NOMO-1 treated with DMSO at 0.1 percent for 48 hours (cell line): ENCODE measurements around the gene NME5.
A peak's percentile ranks its signal among the peaks of the same experiment; 100 is the strongest.

Experiments used
- DNase-seq: peaks from one replicate; lab custom pipeline; 2025; ENCODE audit not compliant: unreplicated experiment; lab: John Stamatoyannopoulos, UW

The NME5 gene

GRCh38 chr5:138139781-138140090 is 508 bp upstream of the NME5 start:
- peak; percentile 60 for DNase-seq

DNA sequence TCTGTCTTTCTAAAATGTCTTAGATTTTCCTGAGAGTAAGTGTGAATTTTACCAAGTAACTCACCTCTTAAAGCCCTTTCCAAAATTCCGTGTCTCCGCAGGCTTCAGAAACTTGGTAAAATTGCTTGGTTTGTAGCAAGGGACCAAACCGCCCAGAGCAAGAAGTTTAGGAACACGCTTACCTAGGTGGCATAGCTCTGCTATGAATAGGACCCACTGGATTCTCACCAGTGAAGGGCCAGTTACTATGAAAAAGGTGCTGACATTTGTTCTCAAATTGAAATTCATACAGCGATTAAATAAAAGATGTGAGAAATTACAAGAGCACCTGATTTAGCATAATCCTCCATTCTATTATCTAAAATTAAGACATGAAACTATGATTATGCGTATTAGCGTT is 6.7 kb downstream of the NME5 start:
- no peak for DNase-seq

DNA sequence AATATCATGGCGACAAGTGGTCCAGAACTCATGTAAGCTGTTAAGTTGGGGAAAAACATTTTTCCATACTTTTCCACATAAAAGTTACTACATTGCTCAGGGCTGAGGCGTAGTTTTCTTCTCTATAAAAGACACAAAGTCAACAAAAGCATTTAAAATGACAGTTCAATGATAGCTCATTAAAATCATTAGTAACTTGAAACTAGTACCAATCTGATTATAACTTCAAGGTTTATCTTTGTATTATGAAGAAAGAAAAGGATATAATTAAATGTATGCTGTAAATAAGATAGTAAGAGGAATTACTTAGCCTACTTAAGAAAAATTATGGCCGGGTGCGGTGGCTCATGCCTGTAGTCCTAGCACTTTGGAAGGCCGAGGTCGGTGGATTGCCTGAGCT is 9.9 kb downstream of the NME5 start:
- no peak for DNase-seq

DNA sequence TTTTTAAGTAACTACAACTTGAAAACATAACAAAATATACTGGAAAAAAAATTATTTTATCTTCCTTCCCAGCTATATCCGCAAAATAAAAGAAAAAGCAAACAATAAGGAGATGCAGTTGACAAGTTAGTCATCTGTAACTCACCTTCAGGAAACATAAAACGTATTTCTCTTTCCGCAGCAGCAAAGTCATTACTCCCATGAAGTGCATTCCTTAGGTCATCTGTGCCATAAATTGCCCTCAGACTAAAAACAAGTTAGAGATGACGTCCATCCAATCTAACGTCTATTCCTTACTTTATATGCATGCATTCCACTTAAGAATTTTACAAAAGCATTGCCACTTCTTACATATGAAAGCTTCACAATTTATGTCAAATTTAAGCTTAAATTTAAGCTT is 10.9 kb downstream of the NME5 start:
- no peak for DNase-seq

GRCh38 chr5:138115254-138115653 is 24.0 kb downstream of the NME5 start:
- DNase-seq = no peak

GRCh38 chr5:138111937-138112336 is 27.3 kb downstream of the NME5 start:
- no peak for DNase-seq

GRCh38 chr5:138111181-138111580 is 28.0 kb downstream of the NME5 start:
- no peak for DNase-seq

GRCh38 chr5:138110266-138110963 is 28.8 kb downstream of the NME5 start:
- DNase-seq = no peak

GRCh38 chr5:138109463-138110265 is 29.6 kb downstream of the NME5 start:
- no peak for DNase-seq

DNA sequence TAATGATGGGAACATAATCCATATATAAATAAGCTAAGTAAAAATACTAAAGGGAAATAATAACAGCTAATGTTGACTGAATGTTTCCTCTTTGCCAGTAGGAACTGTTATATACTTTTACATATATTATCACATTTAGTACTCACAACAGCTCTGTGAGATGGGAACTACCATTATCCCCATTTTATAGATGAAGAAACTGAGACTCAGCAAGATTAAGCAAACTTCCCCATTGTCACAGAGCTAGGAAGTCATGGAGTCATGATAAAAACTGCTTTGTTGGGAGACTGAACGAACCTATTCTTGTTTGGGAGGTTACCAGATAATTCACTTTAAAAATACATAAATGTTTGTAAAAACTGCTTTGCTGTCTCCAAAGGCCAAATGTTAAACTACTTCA is 32.0 kb downstream of the NME5 start:
- no peak for DNase-seq

- no peak for DNase-seq
These were observed 33.5 kb downstream of the NME5 start for GRCh38 chr5:138105709-138106108.

GRCh38 chr5:138103319-138103637 is 36.0 kb downstream of the NME5 start:
- DNase-seq = no peak

DNA sequence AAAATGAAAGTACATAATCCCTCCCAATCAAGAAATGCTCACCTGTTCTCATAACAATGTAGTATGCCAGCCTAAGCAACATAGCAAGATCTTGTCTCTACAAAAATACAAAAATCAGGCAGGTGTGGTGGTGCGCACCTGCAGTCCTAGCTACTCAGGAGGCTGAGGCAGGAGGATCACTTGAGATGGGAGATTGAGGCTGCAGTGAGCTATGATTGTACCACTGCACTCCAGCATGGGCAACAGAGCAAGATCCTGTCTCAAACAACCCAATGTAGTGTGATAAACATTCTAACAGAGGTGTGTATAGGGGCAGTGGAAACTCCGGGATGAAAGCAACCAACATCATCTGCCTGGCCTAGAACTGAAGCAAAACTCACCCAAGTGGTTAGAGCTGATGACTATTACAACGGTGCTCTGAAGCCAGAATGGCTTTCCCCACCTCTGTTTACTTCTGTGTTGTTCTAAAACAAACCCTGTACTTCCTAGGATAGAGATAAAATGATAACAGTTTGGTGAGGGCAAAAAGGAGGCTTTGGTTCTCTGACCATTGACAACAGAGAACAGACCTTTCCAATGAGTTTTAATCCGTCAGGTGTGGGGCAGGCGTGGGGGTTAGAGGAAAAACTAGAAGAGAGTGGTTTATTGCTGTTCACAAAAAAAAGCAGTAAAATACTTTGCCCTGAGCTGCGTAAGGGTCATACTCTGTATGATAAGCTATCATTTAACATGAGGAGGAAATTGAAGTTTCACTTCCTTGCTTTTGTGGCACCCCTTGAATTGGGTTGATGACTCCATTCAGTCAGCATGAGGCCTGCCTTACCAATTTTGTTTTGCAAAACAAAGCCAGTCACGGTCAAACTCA is 36.5 kb downstream of the NME5 start:
- peak; percentile 85 for DNase-seq

DNA sequence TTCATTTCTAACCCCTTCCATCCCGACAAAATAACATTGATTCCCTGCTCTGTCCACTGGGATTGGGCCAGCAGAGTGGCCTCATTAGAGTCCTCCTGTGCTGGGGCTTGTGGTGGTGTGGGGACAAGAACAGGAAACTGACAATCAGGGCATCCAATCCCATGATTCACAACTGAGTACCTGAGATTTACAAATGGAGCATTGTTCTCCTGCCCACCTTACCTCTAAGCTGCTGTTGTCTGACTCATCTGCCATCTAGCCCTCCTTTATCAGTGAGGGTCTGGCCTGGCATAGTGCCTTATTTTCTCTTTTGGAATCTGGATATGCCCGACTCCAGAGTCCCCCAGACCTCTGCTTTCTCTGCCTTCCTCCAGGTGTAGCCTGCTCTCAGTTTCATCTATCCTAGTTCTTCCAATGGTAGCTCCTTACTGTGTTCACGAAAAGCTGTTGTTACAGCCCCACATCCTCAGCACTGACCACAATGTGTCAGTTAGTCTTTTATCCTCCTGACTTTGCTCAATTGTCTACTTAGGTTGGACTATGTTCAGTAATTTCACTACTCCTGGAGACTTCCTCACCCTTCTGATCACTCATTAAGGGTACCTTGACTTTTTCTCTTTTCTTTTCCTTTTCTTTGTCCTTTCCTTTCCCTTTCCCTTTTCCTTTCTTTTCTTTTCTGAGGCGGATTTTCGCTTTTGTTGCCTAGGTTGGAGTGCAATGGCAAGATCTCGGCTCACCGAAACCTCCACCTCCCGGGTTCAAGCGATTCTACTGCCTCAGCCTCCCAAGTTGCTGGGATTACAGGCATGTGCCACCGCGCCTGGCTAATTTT is 42.0 kb downstream of the NME5 start:
- DNase-seq = peak; percentile 34

- DNase-seq = no peak
These were observed 42.9 kb downstream of the NME5 start for GRCh38 chr5:138096363-138096762.

GRCh38 chr5:138095100-138095907 is 43.9 kb downstream of the NME5 start:
- DNase-seq = no peak

- no peak for DNase-seq
These were observed 46.2 kb downstream of the NME5 start for GRCh38 chr5:138093036-138093435.

GRCh38 chr5:138092301-138092700 is 46.9 kb downstream of the NME5 start:
- no peak for DNase-seq

DNA sequence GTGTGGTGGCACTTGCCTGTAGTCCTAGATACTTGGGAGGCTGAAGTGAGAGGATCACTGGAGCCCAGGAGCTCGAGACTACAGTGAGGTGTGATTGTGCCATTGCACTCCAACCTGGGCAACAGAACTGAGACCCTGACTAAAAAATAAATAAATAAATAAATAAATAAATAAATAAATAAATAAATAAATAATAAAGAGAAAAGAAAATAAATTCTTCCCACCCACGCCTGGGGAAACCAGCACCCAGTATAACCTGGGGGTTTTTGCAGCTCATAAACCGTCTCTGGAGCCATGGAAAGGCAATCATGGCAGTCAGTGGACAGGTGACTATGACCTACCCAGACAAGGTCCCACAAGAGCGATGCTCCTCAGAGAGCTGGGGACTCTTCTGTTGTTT is 47.5 kb downstream of the NME5 start:
- DNase-seq = no peak

GRCh38 chr5:138083702-138084101 is 55.5 kb downstream of the NME5 start, which contains the start of gene WNT8A:
TSS of gene WNT8A (plus strand) at chr5:138084033. CDS start at chr5:138084128, 95 bp downstream.
- no peak for DNase-seq
